ENCODE results near the gene PTDSS2. TPM values are rescaled to one million over a fixed set of nuclear protein-coding genes. Genes with fewer than 3 reads are reported as not detected.
"Not testable (repeated sequence)": the region's sequence is repeated elsewhere in the genome, so short reads cannot be mapped to it uniquely, and the experiment has no call there.

Gene PTDSS2
- total and polyA plus RNA-seq, 10 donors = 11.0 to 40.7 (median 25.7) TPM

DNA sequence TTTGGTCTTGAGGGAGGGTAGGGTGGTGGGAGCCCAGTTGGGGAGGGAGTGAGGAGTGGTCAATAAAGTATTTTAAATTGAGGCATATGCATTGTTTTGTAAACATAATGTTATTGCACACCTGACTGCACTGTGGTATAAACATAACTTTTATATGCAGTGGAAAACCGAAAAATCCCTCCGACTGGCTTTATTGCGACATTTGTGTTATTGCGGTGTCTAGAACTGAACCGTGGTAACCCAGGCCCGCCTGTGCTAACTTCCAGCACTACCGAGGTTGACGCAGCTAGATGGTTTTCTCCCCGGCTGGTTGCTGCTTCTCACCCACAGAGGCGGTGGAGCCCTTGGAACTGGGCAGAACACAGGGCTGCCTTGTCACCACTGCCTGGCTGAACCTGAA is 64.5 kb downstream of the PTDSS2 start:
- no peak for DNase-seq
- intact Hi-C loops (cut with DNase I; ENCODE audit: low total_unique reads) = no loop called here
- peaks cover 0 to 18% (median 13%) of the 10 kb centered on the region in 8 donors for H3K9me3 ChIP-seq
- H3K4me3 ChIP-seq = no peak overlapping the region
- H3K27ac ChIP-seq = no peak overlapping the region
- H3K4me1 ChIP-seq = peaks cover 0 to 17% (median 11%) of the 10 kb centered on the region in 6 donors
- peaks cover 0 to 43% (median 2%) of the 10 kb centered on the region in 6 donors for H3K36me3 ChIP-seq
- 60 to 89% (median 78%) methylated on average over 10 of the region's 10 CpGs for WGBS, 5 donors
- TF ChIP-seq POLR2A (IDR thresholded peaks at IDR 0.05) (no peak), POLR2AphosphoS5 (IDR thresholded peaks at IDR 0.05) (no peak), CTCF (IDR thresholded peaks at IDR 0.05 in 8 of 11, conservative IDR thresholded peaks at IDR 0.05 in 3 of 11) (no peak)
- no peaks in the 10 kb centered on the region for H3K27me3 ChIP-seq (replicated peaks in 1 of 7)

DNA sequence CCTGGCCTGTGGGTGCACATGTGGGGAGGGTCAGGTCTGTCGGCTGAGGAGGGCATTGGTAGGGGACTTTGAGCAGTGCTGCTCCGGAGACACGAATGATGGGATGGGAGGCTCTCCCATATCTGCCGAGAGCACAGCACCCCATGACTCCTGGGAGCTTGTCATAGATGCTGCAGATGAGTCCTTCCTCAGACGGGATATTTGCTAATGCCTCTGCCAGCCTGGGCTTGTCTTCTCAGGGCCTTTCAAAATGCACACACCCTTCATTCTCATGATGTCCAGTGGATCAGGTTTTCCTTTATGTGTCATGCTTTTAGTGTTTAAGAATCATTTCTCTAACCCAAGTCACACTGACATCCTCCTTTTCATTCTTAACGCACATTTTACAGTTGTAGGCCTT is 65.1 kb downstream of the PTDSS2 start:
- intact Hi-C loops (cut with DNase I; ENCODE audit: low total_unique reads) = no loop called here
- Histone ChIP-seq H3K36me3 (peaks cover 0 to 38% (median 2%) of the 10 kb centered on the region in 6 donors), H3K27ac (no peak overlapping the region), H3K4me3 (no peak overlapping the region), H3K4me1 (peaks cover 0 to 17% (median 11%) of the 10 kb centered on the region in 6 donors), H3K9me3 (peaks cover 0 to 18% (median 13%) of the 10 kb centered on the region in 8 donors), H3K27me3 (replicated peaks in 1 of 7) (no peaks in the 10 kb centered on the region)
- DNase-seq = no peak
- TF ChIP-seq POLR2A (IDR thresholded peaks at IDR 0.05) = no peak
- no peak for TF ChIP-seq CTCF (IDR thresholded peaks at IDR 0.05 in 8 of 11, conservative IDR thresholded peaks at IDR 0.05 in 3 of 11)
- no peak for TF ChIP-seq POLR2AphosphoS5 (IDR thresholded peaks at IDR 0.05)
- WGBS, 5 donors = 85 to 98% (median 93%) methylated on average over 6 of the region's 6 CpGs

DNA sequence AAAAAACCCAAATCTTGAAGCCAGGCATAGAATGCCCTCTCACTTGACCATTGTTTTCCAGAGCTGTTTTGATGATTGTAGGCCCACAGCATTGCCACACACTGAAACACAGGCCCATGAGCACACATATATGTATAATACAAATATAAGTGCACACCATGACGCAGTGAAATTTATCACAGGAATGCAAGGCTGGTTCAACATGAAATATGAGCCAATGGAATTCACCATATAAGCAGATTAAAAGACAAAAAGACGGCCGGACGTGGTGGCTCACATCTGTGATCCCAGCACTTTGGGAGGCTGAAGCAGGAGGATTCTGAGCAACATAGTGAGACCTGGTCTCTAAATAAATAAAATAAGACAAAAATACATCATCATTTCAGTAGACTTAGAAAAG is 66.3 kb downstream of the PTDSS2 start:
- intact Hi-C loops (cut with DNase I; ENCODE audit: low total_unique reads) = no loop called here

GRCh38 chr11:516918-517685 is 67.0 kb downstream of the PTDSS2 start:
- peaks cover 0 to 17% (median 11%) of the 10 kb centered on the region in 6 donors for H3K4me1 ChIP-seq
- peaks cover 0 to 18% (median 13%) of the 10 kb centered on the region in 8 donors for H3K9me3 ChIP-seq
- H3K27ac ChIP-seq; intact Hi-C loops (cut with DNase I; ENCODE audit: low total_unique reads); H3K4me3 ChIP-seq; H3K27me3 ChIP-seq (replicated peaks in 1 of 7): not testable (repeated sequence)
- WGBS, 5 donors = 96 to 98% (median 97%) methylated on average over 17 to 43 of the region's 43 CpGs
- peak; percentile 82 for DNase-seq
- peaks cover 0 to 18% (median 0%) of the 10 kb centered on the region in 6 donors for H3K36me3 ChIP-seq

More for the DNA sequence above, 66.3 kb downstream of the PTDSS2 start:
- no peak for TF ChIP-seq POLR2AphosphoS5 (IDR thresholded peaks at IDR 0.05)
- no peak for TF ChIP-seq POLR2A (IDR thresholded peaks at IDR 0.05)
- TF ChIP-seq CTCF (IDR thresholded peaks at IDR 0.05 in 8 of 11, conservative IDR thresholded peaks at IDR 0.05 in 3 of 11) = no peak
- no peak for DNase-seq
- Histone ChIP-seq H3K36me3 (peaks cover 0 to 25% (median 0%) of the 10 kb centered on the region in 6 donors), H3K9me3 (peaks cover 0 to 18% (median 13%) of the 10 kb centered on the region in 8 donors), H3K4me1 (peaks cover 0 to 17% (median 11%) of the 10 kb centered on the region in 6 donors), H3K27me3 (replicated peaks in 1 of 7) (no peaks in the 10 kb centered on the region), H3K4me3 (no peak overlapping the region), H3K27ac (no peak overlapping the region)
- 97 to 100% (median 98%) methylated on average over 4 of the region's 4 CpGs for WGBS, 5 donors
